NT2/D1 (cell line): Measurements from ENCODE around the gene SLC25A53.

ENCODE experiments used
- DNase-seq: peaks from one replicate; pipeline ENCODE4 v3.0.0-alpha.2; 2011; ENCODE audit warnings: low read depth, low spot score
- H3K27me3 ChIP-seq: 2 replicates; pipeline ENCODE4 v1.6.0; 2011; ENCODE audit warnings: mild to moderate bottlenecking; ENCODE audit not compliant: insufficient read length, insufficient read depth
- H3K36me3 ChIP-seq: 2 replicates; pipeline ENCODE4 v1.6.1; 2011; ENCODE audit warnings: mild to moderate bottlenecking, low read length, mixed read lengths; ENCODE audit not compliant: insufficient read depth, insufficient read length
- H3K4me1 ChIP-seq: 2 replicates; pipeline ENCODE4 v1.5.1; 2011; ENCODE audit not compliant: insufficient read depth, insufficient read length
- H3K4me3 ChIP-seq: 2 replicates; pipeline ENCODE4 v1.5.1; 2011; ENCODE audit warnings: low read depth; ENCODE audit not compliant: insufficient read length
- H3K9ac ChIP-seq: 2 replicates; pipeline ENCODE4 v1.6.0; 2011; ENCODE audit warnings: low read depth; ENCODE audit not compliant: insufficient read length
- H3K9me3 ChIP-seq: 2 replicates; pipeline ENCODE4 v1.5.1; 2011; ENCODE audit warnings: mild to moderate bottlenecking, low read length; ENCODE audit not compliant: insufficient read depth
- SUZ12 ChIP-seq: IDR thresholded peaks from 2 replicates; pipeline ENCODE4 v1.6.1; 2011; ENCODE audit not compliant: insufficient read length, insufficient read depth; ENCODE audit errors: extremely low read depth
- YY1 ChIP-seq: IDR thresholded peaks from 2 replicates; pipeline ENCODE4 v1.6.1; 2011; ENCODE audit not compliant: insufficient read length, insufficient read depth
- ZNF274 ChIP-seq: IDR thresholded peaks from 2 replicates; pipeline ENCODE4 v1.6.1; 2011; ENCODE audit warnings: mild to moderate bottlenecking, low read depth, low read length

SLC25A53 gene

GRCh38 chrX:104151037-104151436, 5.8 kb downstream of the SLC25A53 start:
- no peak overlapping the region for H3K4me3 ChIP-seq
- peaks cover 3% of the 10 kb centered on the region for H3K36me3 ChIP-seq
- no peak overlapping the region for H3K9ac ChIP-seq
- TF ChIP-seq YY1: no peak
- no peak for TF ChIP-seq SUZ12
- no peak for TF ChIP-seq ZNF274
- DNase-seq: no peak
- H3K9me3 ChIP-seq: no peaks in the 10 kb centered on the region
- H3K4me1 ChIP-seq: no peaks in the 10 kb centered on the region
- H3K27me3 ChIP-seq: no peaks in the 10 kb centered on the region

- peaks cover 4% of the 10 kb centered on the region; the same call in 1 of the 2 replicates for H3K9me3 ChIP-seq
- no peaks in the 10 kb centered on the region for H3K27me3 ChIP-seq
- TF ChIP-seq SUZ12 (no peak), ZNF274 (no peak), YY1 (no peak)
- no peak overlapping the region for H3K4me3 ChIP-seq
- H3K9ac ChIP-seq: no peak overlapping the region
- DNase-seq: no peak
- H3K36me3 ChIP-seq: no peaks in the 10 kb centered on the region
- no peaks in the 10 kb centered on the region for H3K4me1 ChIP-seq
These were observed 15.6 kb downstream of the SLC25A53 start for GRCh38 chrX:104141087-104141760.

- no peaks in the 10 kb centered on the region for H3K4me1 ChIP-seq
- DNase-seq: no peak
- H3K4me3 ChIP-seq: no peak overlapping the region
- peaks cover 4% of the 10 kb centered on the region; the same call in 1 of the 2 replicates for H3K9me3 ChIP-seq
- H3K9ac ChIP-seq: no peak overlapping the region
- TF ChIP-seq ZNF274 (no peak), SUZ12 (no peak), YY1 (no peak)
- H3K27me3 ChIP-seq: no peaks in the 10 kb centered on the region
- no peaks in the 10 kb centered on the region for H3K36me3 ChIP-seq
These were observed 19.3 kb downstream of the SLC25A53 start for GRCh38 chrX:104137496-104137895.

- peak; percentile 81 for DNase-seq
- Histone ChIP-seq H3K9me3 (peaks cover 4% of the 10 kb centered on the region; the same call in 1 of the 2 replicates), H3K9ac (no peak overlapping the region), H3K36me3 (no peaks in the 10 kb centered on the region), H3K27me3 (no peaks in the 10 kb centered on the region), H3K4me1 (no peaks in the 10 kb centered on the region), H3K4me3 (no peak overlapping the region)
- TF ChIP-seq SUZ12: no peak
- no peak for TF ChIP-seq ZNF274
- TF ChIP-seq YY1: no peak
These were observed 20.4 kb downstream of the SLC25A53 start for GRCh38 chrX:104136241-104137019.

- Histone ChIP-seq H3K27me3 (no peaks in the 10 kb centered on the region), H3K36me3 (peaks cover 5% of the 10 kb centered on the region), H3K4me1 (no peaks in the 10 kb centered on the region), H3K9me3 (peaks cover 4% of the 10 kb centered on the region; the same call in 1 of the 2 replicates), H3K9ac (no peak overlapping the region), H3K4me3 (no peak overlapping the region)
- TF ChIP-seq SUZ12: no peak
- no peak for TF ChIP-seq YY1
- TF ChIP-seq ZNF274: no peak
- no peak for DNase-seq
These were observed 21.1 kb downstream of the SLC25A53 start for GRCh38 chrX:104135677-104136076.

- H3K9me3 ChIP-seq: peaks cover 4% of the 10 kb centered on the region; the same call in 1 of the 2 replicates
- peaks cover 13% of the 10 kb centered on the region for H3K36me3 ChIP-seq
- no peak overlapping the region for H3K9ac ChIP-seq
- H3K4me1 ChIP-seq: no peaks in the 10 kb centered on the region
- no peaks in the 10 kb centered on the region for H3K27me3 ChIP-seq
- no peak overlapping the region for H3K4me3 ChIP-seq
- no peak for DNase-seq
- TF ChIP-seq SUZ12: no peak
- TF ChIP-seq YY1: no peak
- no peak for TF ChIP-seq ZNF274
These were observed 22.1 kb downstream of the SLC25A53 start for GRCh38 chrX:104134583-104135261.
